ENCODE data around the gene HNRNPH1. TPM values are rescaled to one million over a fixed set of nuclear protein-coding genes. Genes with fewer than 3 reads are reported as not detected.
A peak's percentile ranks its signal among the peaks of the same experiment; 100 is the strongest.

Gene HNRNPH1
- total RNA-seq, 2 experiments from 2014 or later = 2,404 to 2,435 TPM

GRCh38 chr5:179623906-179624741 lies 653 bp upstream of the HNRNPH1 start:
- no peaks in the 10 kb centered on the region for H3K9me3 ChIP-seq (ENCODE audit: control insufficient read depth in 1 of 2, insufficient read depth in 1 of 2, low read length in 2 of 2)
- H3K36me3 Mint-ChIP-seq (ENCODE audit: low read depth) = peaks cover 51% of the 10 kb centered on the region
- TF ChIP-seq, protein P1, sequence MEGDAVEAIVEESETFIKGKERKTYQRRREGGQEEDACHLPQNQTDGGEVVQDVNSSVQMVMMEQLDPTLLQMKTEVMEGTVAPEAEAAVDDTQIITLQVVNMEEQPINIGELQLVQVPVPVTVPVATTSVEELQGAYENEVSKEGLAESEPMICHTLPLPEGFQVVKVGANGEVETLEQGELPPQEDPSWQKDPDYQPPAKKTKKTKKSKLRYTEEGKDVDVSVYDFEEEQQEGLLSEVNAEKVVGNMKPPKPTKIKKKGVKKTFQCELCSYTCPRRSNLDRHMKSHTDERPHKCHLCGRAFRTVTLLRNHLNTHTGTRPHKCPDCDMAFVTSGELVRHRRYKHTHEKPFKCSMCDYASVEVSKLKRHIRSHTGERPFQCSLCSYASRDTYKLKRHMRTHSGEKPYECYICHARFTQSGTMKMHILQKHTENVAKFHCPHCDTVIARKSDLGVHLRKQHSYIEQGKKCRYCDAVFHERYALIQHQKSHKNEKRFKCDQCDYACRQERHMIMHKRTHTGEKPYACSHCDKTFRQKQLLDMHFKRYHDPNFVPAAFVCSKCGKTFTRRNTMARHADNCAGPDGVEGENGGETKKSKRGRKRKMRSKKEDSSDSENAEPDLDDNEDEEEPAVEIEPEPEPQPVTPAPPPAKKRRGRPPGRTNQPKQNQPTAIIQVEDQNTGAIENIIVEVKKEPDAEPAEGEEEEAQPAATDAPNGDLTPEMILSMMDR (IDR thresholded peaks at IDR 0.05) = no peak
- peaks cover 33% of the 10 kb centered on the region for H3K4me1 ChIP-seq (ENCODE audit: insufficient read depth, low read length)
- no peaks in the 10 kb centered on the region for H3K9me3 Mint-ChIP-seq
- POLR2A ChIA-PET = interaction anchor here (0.6 to 7.3 kb wide), 51 partner anchors 9 to 1638 kb away, joined by 3 to 226 read pairs (median 5); partner anchors contain the start of genes CANX, CLK4, HNRNPAB and LTC4S
- intact Hi-C loops (cut with DNase I, micrococcal nuclease) = loop anchor here (1.0 to 10.0 kb wide), 6 partner anchors 69 to 1621 kb away; partner anchors contain the start of genes CANX (in 2 of the 2), RUFY1 (in 2 of the 2), MAML1 (in 1 of the 2) and RACK1 (in 1 of the 2)
- DNase-seq (peak in 12 of 14 experiments; percentile 16 to 78 (median 35)), ATAC-seq (ENCODE audit: poor library complexity) (peak; percentile 2)
- peaks cover 51% of the 10 kb centered on the region for H3K4me1 Mint-ChIP-seq (ENCODE audit: low read depth)
- peaks cover 35% of the 10 kb centered on the region for H3K36me3 ChIP-seq (ENCODE audit: insufficient read depth, low read length)
- no peaks in the 10 kb centered on the region for H3K27me3 ChIP-seq (ENCODE audit: control insufficient read depth in 1 of 2, insufficient read depth in 2 of 2, low read length in 2 of 2)
- H3K27ac Mint-ChIP-seq = peak overlapping the region; percentile 100
- CTCF ChIA-PET = interaction anchor here (1.1 to 2.2 kb wide), 3 partner anchors 10 to 54 kb away, joined by 4 to 14 read pairs (median 9); no protein-coding TSS in a partner anchor
- peak overlapping the region; percentile 99 for H3K4me3 Mint-ChIP-seq
- peak overlapping the region; percentile 86 for H3K4me3 ChIP-seq (ENCODE audit: low read length)
- H3K27ac ChIP-seq (ENCODE audit: low read depth in 1 of 2, low read length in 2 of 2) = peak overlapping the region; percentile 95 to 99
- H3K27me3 Mint-ChIP-seq = peaks cover 8% of the 10 kb centered on the region

DNA sequence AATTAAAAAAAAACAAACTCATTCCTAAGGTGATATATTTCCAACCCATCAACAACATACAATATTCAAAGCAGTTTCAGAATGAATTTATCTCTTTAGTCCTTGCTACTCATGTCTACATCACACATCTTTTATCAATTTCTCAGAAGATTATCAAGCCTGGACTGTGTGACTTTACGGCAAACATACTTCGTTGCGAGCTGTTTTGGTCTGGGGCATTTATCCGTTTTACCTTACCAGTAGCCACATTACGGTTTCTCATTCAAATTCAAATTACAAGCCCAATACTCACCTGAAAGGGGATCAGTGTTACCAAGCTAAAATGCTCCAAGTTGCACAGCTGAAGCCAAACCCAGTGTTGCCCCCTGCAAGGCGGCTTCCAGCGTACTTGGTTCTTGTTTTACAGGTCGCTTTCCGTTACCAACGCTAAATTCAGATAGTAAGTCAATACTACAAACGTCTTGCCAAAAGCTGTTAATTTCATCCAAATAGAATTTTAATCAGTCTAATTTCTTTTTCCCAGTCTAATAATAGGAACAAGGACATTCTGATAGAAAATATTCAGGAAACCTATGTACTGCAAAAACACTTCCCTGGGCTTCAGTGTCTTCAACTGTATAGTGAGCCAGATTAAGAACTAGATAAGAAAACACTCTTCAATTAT lies 1.8 kb downstream of the HNRNPH1 start:
- POLR2A ChIA-PET = interaction anchor here (2.2 to 7.3 kb wide), 5 partner anchors 13 to 78 kb away, joined by 17 to 226 read pairs (median 89); partner anchors contain the start of genes CANX and RUFY1
- DNase-seq (peak in 2 of 14 experiments; percentile 27 to 33), ATAC-seq (ENCODE audit: poor library complexity) (no peak)
- intact Hi-C loops (cut with DNase I, micrococcal nuclease) = loop anchor here (5.0 to 10.0 kb wide), 3 partner anchors 67 to 1623 kb away; partner anchors contain the start of genes MAML1 (in 1 of the 2), RACK1 (in 1 of the 2) and RUFY1 (in 1 of the 2)
- H3K27ac Mint-ChIP-seq = peak overlapping the region; percentile 100
- H3K9me3 ChIP-seq (ENCODE audit: control insufficient read depth in 1 of 2, insufficient read depth in 1 of 2, low read length in 2 of 2) = no peaks in the 10 kb centered on the region
- TF ChIP-seq, protein P1 (IDR thresholded peaks at IDR 0.05) = no peak
- H3K4me3 ChIP-seq (ENCODE audit: low read length) = peak overlapping the region; percentile 86
- H3K27ac ChIP-seq (ENCODE audit: low read depth in 1 of 2, low read length in 2 of 2) = peak overlapping the region; percentile 83 to 84
- no peaks in the 10 kb centered on the region for H3K9me3 Mint-ChIP-seq
- H3K27me3 Mint-ChIP-seq = peaks cover 8% of the 10 kb centered on the region
- H3K36me3 Mint-ChIP-seq (ENCODE audit: low read depth) = peaks cover 76% of the 10 kb centered on the region
- H3K36me3 ChIP-seq (ENCODE audit: insufficient read depth, low read length) = peaks cover 60% of the 10 kb centered on the region
- CTCF ChIA-PET = interaction anchor here (1.6 kb wide), 1 partner anchor 12 kb away, joined by 3 read pairs; no protein-coding TSS in a partner anchor
- no peaks in the 10 kb centered on the region for H3K27me3 ChIP-seq (ENCODE audit: control insufficient read depth in 1 of 2, insufficient read depth in 2 of 2, low read length in 2 of 2)
- peaks cover 70% of the 10 kb centered on the region for H3K4me1 Mint-ChIP-seq (ENCODE audit: low read depth)
- H3K4me3 Mint-ChIP-seq = peak overlapping the region; percentile 99
- peaks cover 49% of the 10 kb centered on the region for H3K4me1 ChIP-seq (ENCODE audit: insufficient read depth, low read length)

All from CD4-positive, alpha-beta T cell (primary cell).